GM12872 (cell line): ENCODE results near the gene GPR32.

Source experiments
- TF ChIP-seq, protein P1 (sequence below): IDR thresholded peaks from 3 replicates; pipeline ENCODE4 v1.5.1; 2011; ENCODE audit warnings: low read depth, mild to moderate bottlenecking, low read length, moderate library complexity; ENCODE audit not compliant: insufficient read depth

GPR32 gene

DNA sequence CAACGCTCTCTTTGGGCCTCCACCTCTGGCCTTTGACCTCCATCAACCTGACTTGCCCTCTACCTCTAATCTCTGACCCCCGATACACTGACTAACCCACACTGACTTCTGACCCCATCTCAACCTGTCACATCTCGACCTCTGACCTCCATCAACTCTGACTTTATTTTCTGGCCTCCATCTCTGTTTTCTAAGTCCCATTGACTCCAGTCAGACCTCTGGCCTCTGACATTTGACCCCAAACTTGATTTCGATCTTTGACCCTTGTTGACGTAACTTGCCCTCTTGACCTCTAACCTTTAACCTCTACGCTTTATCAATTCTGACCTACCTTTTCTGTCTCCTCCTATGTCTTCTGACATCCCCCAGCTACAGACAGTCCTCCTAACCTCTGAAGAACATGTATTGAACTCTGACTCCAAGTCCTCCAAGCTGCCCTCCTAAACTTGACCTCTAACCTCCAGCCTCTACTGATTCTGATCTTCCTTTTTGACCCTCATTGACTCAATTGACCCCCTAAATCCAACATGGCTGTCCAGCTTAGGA lies 20.7 kb downstream of the GPR32 start:
- TF ChIP-seq, protein P1, sequence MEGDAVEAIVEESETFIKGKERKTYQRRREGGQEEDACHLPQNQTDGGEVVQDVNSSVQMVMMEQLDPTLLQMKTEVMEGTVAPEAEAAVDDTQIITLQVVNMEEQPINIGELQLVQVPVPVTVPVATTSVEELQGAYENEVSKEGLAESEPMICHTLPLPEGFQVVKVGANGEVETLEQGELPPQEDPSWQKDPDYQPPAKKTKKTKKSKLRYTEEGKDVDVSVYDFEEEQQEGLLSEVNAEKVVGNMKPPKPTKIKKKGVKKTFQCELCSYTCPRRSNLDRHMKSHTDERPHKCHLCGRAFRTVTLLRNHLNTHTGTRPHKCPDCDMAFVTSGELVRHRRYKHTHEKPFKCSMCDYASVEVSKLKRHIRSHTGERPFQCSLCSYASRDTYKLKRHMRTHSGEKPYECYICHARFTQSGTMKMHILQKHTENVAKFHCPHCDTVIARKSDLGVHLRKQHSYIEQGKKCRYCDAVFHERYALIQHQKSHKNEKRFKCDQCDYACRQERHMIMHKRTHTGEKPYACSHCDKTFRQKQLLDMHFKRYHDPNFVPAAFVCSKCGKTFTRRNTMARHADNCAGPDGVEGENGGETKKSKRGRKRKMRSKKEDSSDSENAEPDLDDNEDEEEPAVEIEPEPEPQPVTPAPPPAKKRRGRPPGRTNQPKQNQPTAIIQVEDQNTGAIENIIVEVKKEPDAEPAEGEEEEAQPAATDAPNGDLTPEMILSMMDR: no peak

DNA sequence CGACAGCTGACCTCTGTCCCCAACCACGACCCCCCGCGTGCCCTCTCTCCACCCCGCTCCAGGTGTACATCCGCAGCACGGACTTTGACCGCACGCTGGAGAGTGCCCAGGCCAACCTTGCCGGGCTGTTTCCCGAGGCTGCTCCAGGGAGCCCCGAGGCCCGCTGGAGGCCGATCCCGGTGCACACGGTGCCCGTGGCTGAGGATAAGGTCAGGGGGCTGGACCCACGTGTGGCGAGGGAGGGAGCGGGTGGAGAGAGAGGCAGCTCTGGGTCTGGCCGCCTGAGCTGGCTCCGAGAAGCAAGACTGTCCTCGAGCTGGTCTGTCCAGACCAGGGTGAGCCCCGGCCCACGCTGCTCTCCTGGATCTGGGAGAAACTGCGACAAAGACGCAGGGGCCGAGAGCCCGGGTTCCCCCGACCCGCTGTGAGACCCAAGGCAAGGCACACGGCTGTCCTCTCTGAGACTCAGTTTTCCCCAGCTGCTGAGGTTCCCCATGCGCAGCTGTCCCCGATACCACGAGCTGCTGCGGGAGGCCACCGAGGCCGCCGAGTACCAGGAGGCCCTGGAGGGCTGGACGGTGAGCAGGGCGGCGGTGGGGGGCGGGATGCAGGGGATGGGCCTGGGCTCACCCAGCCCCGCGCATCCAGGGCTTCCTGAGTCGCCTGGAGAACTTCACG lies 21.5 kb downstream of the GPR32 start:
- TF ChIP-seq, protein P1: no peak

DNA sequence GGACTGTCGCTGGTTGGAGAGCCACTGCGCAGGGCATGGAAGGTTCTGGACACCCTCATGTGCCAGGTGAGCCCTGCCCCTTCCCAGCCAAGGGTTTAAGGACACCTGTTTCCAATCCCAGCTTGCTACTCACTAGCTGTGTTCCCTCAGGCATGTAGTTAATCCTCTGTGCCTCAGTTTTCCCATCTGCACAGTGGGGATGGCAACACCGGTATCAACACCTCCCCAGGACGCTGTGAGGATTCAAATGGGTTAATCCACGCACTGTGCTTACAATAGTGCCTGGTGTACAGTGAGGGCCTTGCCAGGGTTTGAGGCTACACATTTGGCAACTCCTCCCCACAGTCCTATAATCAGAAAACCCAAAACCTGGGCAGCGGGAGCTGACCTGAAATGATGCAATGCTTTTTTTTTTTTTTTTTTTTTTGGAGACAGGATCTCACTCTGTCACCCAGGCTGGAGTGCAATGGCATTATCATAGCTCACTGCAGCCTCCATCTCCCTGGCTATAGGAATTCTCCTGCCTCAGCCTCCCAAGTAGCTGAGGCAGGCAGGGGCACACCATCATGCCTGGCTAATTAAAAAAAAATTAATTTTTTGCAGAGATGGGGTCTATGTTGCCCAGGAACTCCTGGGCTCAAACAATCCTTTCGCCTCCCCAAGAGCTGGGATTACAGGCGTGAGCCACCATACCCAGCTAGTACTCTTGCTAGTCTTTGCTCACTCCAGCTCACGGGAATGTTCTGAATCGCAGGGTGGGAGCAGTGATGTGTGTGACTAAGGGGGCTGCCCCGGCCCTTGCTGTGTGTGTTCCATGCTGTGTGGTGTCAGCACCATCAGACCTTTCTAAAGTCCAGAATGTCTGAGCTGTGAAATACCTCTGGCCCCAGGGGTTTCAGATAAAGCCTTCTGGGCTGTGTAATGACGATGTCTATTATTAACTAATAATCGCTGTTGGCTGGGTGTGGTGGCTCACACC lies 22.3 kb downstream of the GPR32 start:
- TF ChIP-seq, protein P1: no peak

DNA sequence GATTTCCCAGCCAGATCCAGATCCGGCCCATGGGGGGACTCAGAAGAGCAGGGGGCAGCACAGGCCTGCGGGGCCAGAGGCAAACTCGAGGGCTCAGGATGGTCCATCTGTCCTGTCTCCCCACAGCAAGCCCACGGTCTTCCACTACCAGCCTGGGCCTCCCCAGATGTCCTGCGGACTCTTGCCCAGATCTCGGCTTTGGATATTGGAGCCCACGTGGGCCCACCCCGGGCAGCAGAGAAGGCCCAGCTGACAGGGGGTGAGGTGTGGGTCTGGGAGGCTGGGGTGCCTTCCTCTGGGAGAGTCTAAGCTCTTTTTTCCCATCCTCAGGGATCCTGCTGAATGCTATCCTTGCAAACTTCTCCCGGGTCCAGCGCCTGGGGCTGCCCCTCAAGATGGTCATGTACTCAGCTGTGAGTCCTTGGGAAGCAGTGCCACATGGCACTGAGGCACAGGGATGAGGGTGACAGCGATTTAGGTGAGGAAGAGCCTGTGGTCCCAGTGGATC lies 23.3 kb downstream of the GPR32 start:
- TF ChIP-seq, protein P1: no peak

DNA sequence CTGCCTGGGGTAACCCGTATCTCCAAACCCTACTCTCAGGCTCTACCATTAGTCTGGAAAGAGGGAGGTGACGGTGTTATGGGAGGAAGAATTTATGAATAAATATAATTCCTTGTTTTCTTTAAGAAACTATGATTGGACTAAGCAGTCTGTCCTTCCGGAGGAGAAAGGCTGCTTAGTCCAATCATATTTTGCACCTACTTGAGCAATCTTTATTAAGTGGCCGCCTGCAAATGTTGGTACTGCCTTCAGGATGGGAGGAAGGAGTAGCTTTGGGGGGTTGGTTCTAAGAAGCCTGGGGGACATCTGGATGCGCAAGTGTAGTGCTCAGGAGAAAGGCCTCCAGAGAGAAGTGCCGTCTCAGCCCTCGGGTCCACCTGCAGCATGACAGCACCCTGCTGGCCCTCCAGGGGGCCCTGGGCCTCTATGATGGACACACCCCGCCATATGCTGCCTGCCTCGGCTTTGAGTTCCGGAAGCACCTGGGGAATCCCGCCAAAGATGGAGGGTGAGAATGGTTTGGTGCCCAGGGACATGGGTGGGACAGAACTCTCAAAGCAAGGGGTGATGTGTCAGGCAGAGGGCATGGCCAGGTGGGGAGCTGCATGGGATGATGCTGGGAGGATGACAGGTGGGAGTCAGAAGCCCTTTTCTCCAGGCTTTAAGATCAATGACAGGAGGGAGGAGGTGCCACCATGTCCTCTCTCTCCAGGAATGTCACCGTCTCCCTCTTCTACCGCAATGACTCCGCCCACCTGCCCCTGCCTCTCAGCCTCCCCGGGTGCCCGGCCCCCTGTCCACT lies 24.0 kb downstream of the GPR32 start:
- TF ChIP-seq, protein P1: peak; percentile 59

DNA sequence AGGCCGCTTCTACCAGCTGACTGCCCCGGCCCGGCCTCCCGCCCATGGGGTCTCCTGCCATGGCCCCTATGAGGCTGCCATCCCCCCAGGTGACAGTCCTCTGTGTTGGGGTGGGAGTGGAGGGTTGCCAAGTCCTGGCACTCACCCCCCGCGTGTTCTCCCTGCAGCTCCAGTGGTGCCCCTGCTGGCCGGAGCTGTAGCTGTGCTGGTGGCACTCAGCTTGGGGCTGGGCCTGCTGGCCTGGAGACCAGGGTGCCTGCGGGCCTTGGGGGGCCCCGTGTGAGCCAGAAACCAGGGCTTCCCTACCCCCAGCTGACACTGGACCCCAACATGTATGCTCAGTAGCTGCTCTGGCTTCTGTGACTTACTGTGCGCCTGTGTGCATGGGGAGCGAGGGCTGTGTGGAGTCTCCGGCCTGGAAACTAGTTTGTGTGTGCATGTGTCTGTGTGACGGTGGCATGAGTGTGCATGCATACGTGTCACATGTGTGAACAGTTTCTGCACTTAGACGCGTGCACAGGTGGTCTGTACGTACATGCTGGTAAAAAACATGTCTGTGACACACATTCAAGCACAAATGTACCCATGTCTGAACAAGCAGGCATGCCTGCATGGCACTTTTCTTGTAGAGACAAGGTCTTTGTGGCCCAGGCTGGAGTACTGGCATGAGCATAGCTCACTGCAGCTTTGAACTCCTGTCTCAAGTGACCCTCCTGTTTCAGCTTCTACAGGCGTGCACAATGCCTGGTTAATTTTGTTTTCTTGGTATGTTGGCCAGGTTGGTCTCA lies 24.8 kb downstream of the GPR32 start:
- TF ChIP-seq, protein P1: peak; percentile 50; the same call in 2 of the 3 replicates
